Measurements from ENCODE around the gene ERBB4.

The ERBB4 gene

GRCh38 chr2:211391189-211391567, 1147.4 kb downstream of the ERBB4 start:
- H3K9ac ChIP-seq, result no peak overlapping the region
- no peaks in the 10 kb centered on the region for H3K36me3 ChIP-seq (ENCODE audit: control insufficient read depth, insufficient read depth, low read length)
- no peak overlapping the region for H3K27ac ChIP-seq
- H3K4me3 ChIP-seq (ENCODE audit: low read depth, low read length), result no peak overlapping the region
- no peak overlapping the region for H2AFZ ChIP-seq
- no peaks in the 10 kb centered on the region for H3K79me2 ChIP-seq
- TF ChIP-seq CTCF (IDR thresholded peaks at IDR 0.05), result no peak
- H3K4me2 ChIP-seq (ENCODE audit: low read length), result no peak overlapping the region
- H3K4me1 ChIP-seq, result no peaks in the 10 kb centered on the region
- H3K27me3 ChIP-seq (ENCODE audit: control insufficient read depth, insufficient read depth, low read length), result no peaks in the 10 kb centered on the region
- H3K9me3 ChIP-seq (ENCODE audit: control insufficient read depth, low read length), result no peaks in the 10 kb centered on the region

- Histone ChIP-seq H3K4me3 (ENCODE audit: low read depth, low read length) (no peak overlapping the region), H3K9ac (no peak overlapping the region), H3K79me2 (no peaks in the 10 kb centered on the region), H3K36me3 (ENCODE audit: control insufficient read depth, insufficient read depth, low read length) (no peaks in the 10 kb centered on the region), H3K27ac (no peak overlapping the region), H2AFZ (no peak overlapping the region), H3K9me3 (ENCODE audit: control insufficient read depth, low read length) (no peaks in the 10 kb centered on the region), H3K4me2 (ENCODE audit: low read length) (no peak overlapping the region), H3K4me1 (no peaks in the 10 kb centered on the region), H3K27me3 (ENCODE audit: control insufficient read depth, insufficient read depth, low read length) (no peaks in the 10 kb centered on the region)
- TF ChIP-seq CTCF (IDR thresholded peaks at IDR 0.05), result no peak
Measured at GRCh38 chr2:211390536-211391188, 1147.9 kb downstream of the ERBB4 start.

- Histone ChIP-seq H3K79me2 (no peaks in the 10 kb centered on the region), H3K4me3 (ENCODE audit: low read depth, low read length) (no peak overlapping the region), H3K4me1 (no peaks in the 10 kb centered on the region), H3K4me2 (ENCODE audit: low read length) (no peak overlapping the region), H3K36me3 (ENCODE audit: control insufficient read depth, insufficient read depth, low read length) (no peaks in the 10 kb centered on the region), H3K9me3 (ENCODE audit: control insufficient read depth, low read length) (no peaks in the 10 kb centered on the region), H3K27me3 (ENCODE audit: control insufficient read depth, insufficient read depth, low read length) (no peaks in the 10 kb centered on the region), H3K9ac (no peak overlapping the region), H3K27ac (no peak overlapping the region), H2AFZ (no peak overlapping the region)
- no peak for TF ChIP-seq CTCF (IDR thresholded peaks at IDR 0.05)
Measured at GRCh38 chr2:211387734-211388133, 1150.9 kb downstream of the ERBB4 start.

GRCh38 chr2:211380041-211380440, 1158.6 kb downstream of the ERBB4 start:
- H2AFZ ChIP-seq, result no peak overlapping the region

More at GRCh38 chr2:211380041-211380440, 1158.6 kb downstream of the ERBB4 start:
- Histone ChIP-seq H3K4me2 (ENCODE audit: low read length) (no peak overlapping the region), H3K4me1 (no peaks in the 10 kb centered on the region), H3K27ac (no peak overlapping the region), H3K9ac (no peak overlapping the region), H3K79me2 (no peaks in the 10 kb centered on the region), H3K9me3 (ENCODE audit: control insufficient read depth, low read length) (no peaks in the 10 kb centered on the region), H3K27me3 (ENCODE audit: control insufficient read depth, insufficient read depth, low read length) (no peaks in the 10 kb centered on the region), H3K36me3 (ENCODE audit: control insufficient read depth, insufficient read depth, low read length) (no peaks in the 10 kb centered on the region), H3K4me3 (ENCODE audit: low read depth, low read length) (no peak overlapping the region)
- no peak for TF ChIP-seq CTCF (IDR thresholded peaks at IDR 0.05)
